IMR-90 (cell line): ENCODE measurements around the gene BTAF1. TPM values are rescaled to one million over a fixed set of nuclear protein-coding genes. Genes with fewer than 3 reads are reported as not detected.

Experiments
- ATAC-seq: fragments of 200-7000 bp; cut with Tn5 transposase; 2 replicates; pipeline ENCODE4 v1.9.1; 2020; ENCODE audit warnings: low read depth, mild to moderate bottlenecking, moderate library complexity
- BruUV-seq: library from RNA; stranded (reverse); fragments of 400-500 nt; replicated peaks from 2 replicates; lab custom pipeline; 2021; lab: Mats Ljungman, UMichigan
- CTCF ChIA-PET: fragments of 300-600 bp; formaldehyde crosslinking; extraction: SDS; loops from one replicate; lab custom pipeline; 2021; ENCODE audit warnings: antibody characterized with exemption; lab: Yijun Ruan, JAX
- POLR2A ChIA-PET: fragments of 300-600 bp; sonication (Branson Sonifier 250); formaldehyde crosslinking; loops from one replicate; lab custom pipeline; 2022; ENCODE audit warnings: antibody characterized with exemption; ENCODE audit not compliant: unreplicated experiment; lab: Charles Lee
- DNase-seq: peaks from one replicate; pipeline ENCODE4 v3.0.0; 2013
- H2AFZ ChIP-seq: replicated peaks from 2 replicates; pipeline ENCODE3; 2013; ENCODE audit warnings: low read length, mild to moderate bottlenecking; ENCODE audit not compliant: poor library complexity
- H2AK5ac ChIP-seq: 2 replicates; pipeline ENCODE4 v1.6.1; 2013; ENCODE audit warnings: low read depth, low read length, inconsistent platforms
- H2AK9ac ChIP-seq: replicated peaks from 2 replicates; pipeline ENCODE3; 2013; ENCODE audit warnings: mild to moderate bottlenecking, low read depth, low read length, moderate library complexity; ENCODE audit not compliant: poor library complexity
- H2BK120ac ChIP-seq: 2 replicates; pipeline ENCODE4 v1.6.1; 2013; ENCODE audit warnings: low read depth, low read length, inconsistent platforms
- H2BK15ac ChIP-seq: 3 replicates; pipeline ENCODE4 v1.6.1; 2013; ENCODE audit warnings: low read depth, low read length, inconsistent platforms
- H2BK20ac ChIP-seq: 2 replicates; pipeline ENCODE4 v1.6.1; 2013; ENCODE audit warnings: low read depth, mild to moderate bottlenecking, inconsistent platforms, low read length, moderate library complexity
- H2BK5ac ChIP-seq: 2 replicates; pipeline ENCODE4 v1.6.1; 2013; ENCODE audit warnings: mild to moderate bottlenecking, low read depth, low read length, inconsistent platforms; ENCODE audit not compliant: poor library complexity, severe bottlenecking
- H3K14ac ChIP-seq: replicated peaks from 2 replicates; pipeline ENCODE4 v1.6.1; 2013; ENCODE audit warnings: low read depth, low read length, inconsistent platforms
- H3K18ac ChIP-seq: 2 replicates; pipeline ENCODE4 v1.6.1; 2013; ENCODE audit warnings: low read depth, low read length, control low read depth
- H3K23ac ChIP-seq: 2 replicates; pipeline ENCODE4 v1.6.1; 2013; ENCODE audit warnings: low read depth, low read length, inconsistent platforms
- H3K27ac ChIP-seq: 2 replicates; pipeline ENCODE4 v1.5.1; 2013; ENCODE audit warnings: mild to moderate bottlenecking, control low read depth, low read length; ENCODE audit not compliant: insufficient read depth
- H3K27me3 ChIP-seq: 2 replicates; pipeline ENCODE4 v1.6.1; 2013; ENCODE audit warnings: low read length; ENCODE audit not compliant: control insufficient read depth, insufficient read depth
- H3K36me3 ChIP-seq: 2 replicates; pipeline ENCODE4 v1.6.1; 2013; ENCODE audit warnings: low read length, mixed read lengths; ENCODE audit not compliant: control insufficient read depth, insufficient read depth
- H3K4ac ChIP-seq: 2 replicates; pipeline ENCODE4 v1.6.1; 2013; ENCODE audit warnings: low read depth, low read length, inconsistent platforms
- H3K4me1 ChIP-seq: 2 replicates; pipeline ENCODE4 v1.6.1; 2013; ENCODE audit warnings: low read length, mixed read lengths; ENCODE audit not compliant: control insufficient read depth, insufficient read depth
- H3K4me2 ChIP-seq: 2 replicates; pipeline ENCODE4 v1.6.1; 2013; ENCODE audit warnings: low read depth, mild to moderate bottlenecking, control low read depth, low read length, moderate library complexity
- H3K4me3 ChIP-seq: 2 replicates; pipeline ENCODE4 v1.5.1; 2013; ENCODE audit warnings: low read depth, mild to moderate bottlenecking, control low read depth, low read length, moderate library complexity; ENCODE audit not compliant: insufficient read depth
- H3K56ac ChIP-seq: 2 replicates; pipeline ENCODE4 v1.6.1; 2013; ENCODE audit warnings: low read length, inconsistent platforms; ENCODE audit not compliant: insufficient read depth; ENCODE audit errors: extremely low read depth
- H3K79me1 ChIP-seq, 2 experiments: 2 replicates each; pipeline ENCODE4 v1.6.1; 2013; ENCODE audit warnings: low read length in 2 of 2, inconsistent platforms in 1 of 2, low read depth in 1 of 2
- H3K9ac ChIP-seq: 2 replicates; pipeline ENCODE4 v1.6.1; 2013; ENCODE audit warnings: low read depth, low read length, control low read depth
- H3K9me1 ChIP-seq: 2 replicates; pipeline ENCODE4 v1.6.1; 2013; ENCODE audit warnings: low read length, inconsistent platforms; ENCODE audit not compliant: insufficient read depth
- H3K9me3 ChIP-seq: 2 replicates; pipeline ENCODE4 v1.6.1; 2013; ENCODE audit warnings: low read length; ENCODE audit not compliant: control insufficient read depth, insufficient read depth
- H4K20me1 ChIP-seq: 2 replicates; pipeline ENCODE4 v1.6.1; 2013; ENCODE audit warnings: low read length, inconsistent platforms; ENCODE audit not compliant: insufficient read depth
- H4K5ac ChIP-seq: 2 replicates; pipeline ENCODE4 v1.6.1; 2013; ENCODE audit warnings: mild to moderate bottlenecking, low read depth, low read length, control low read depth
- H4K8ac ChIP-seq, 2 experiments: 2 replicates each; pipeline ENCODE4 v1.6.1; 2013; ENCODE audit warnings: low read depth in 2 of 2, low read length in 2 of 2, control low read depth in 1 of 2, inconsistent platforms in 1 of 2
- H4K91ac ChIP-seq: 2 replicates; pipeline ENCODE4 v1.6.1; 2013; ENCODE audit warnings: low read depth, low read length, inconsistent platforms; ENCODE audit not compliant: insufficient read depth
- CEBPB ChIP-seq: IDR thresholded peaks from 2 replicates; pipeline ENCODE4 v1.6.1; 2012; ENCODE audit warnings: low read depth, low read length, improper control_type of control experiment
- CHD1 ChIP-seq: IDR thresholded peaks from 2 replicates; pipeline ENCODE4 v1.6.1; 2012; ENCODE audit warnings: low read depth, low read length, improper control_type of control experiment
- FOS ChIP-seq: fragments of 150-350 bp; IDR thresholded peaks from 2 replicates; pipeline ENCODE4 v1.6.1; 2016; ENCODE audit warnings: low read depth, low read length
- MAFK ChIP-seq: IDR thresholded peaks from 2 replicates; pipeline ENCODE4 v1.6.1; 2012; ENCODE audit warnings: low read depth, low read length, improper control_type of control experiment
- MAZ ChIP-seq: IDR thresholded peaks from 2 replicates; pipeline ENCODE4 v1.6.1; 2012; ENCODE audit warnings: low read depth, mild to moderate bottlenecking, low read length, improper control_type of control experiment, moderate library complexity, borderline replicate concordance
- RAD21 ChIP-seq: IDR thresholded peaks from 2 replicates; pipeline ENCODE4 v1.6.1; 2012; ENCODE audit warnings: low read length, improper control_type of control experiment
- RCOR1 ChIP-seq: IDR thresholded peaks from 2 replicates; pipeline ENCODE4 v1.6.1; 2012; ENCODE audit warnings: mild to moderate bottlenecking, low read length, improper control_type of control experiment; ENCODE audit not compliant: insufficient replicate concordance
- SMC3 ChIP-seq: fragments of 150-350 bp; IDR thresholded peaks from 2 replicates; pipeline ENCODE4 v1.6.1; 2016; ENCODE audit warnings: low read depth, mild to moderate bottlenecking, antibody characterized with exemption, low read length, moderate library complexity
- WGBS, 2 experiments: methylation state at CpG; one replicate each; pipeline versions ENCODE4 v1.1.5 to v1.1.7; 2013; ENCODE audit warnings: missing lambda C conversion rate in 2 of 2; ENCODE audit not compliant: insufficient read length in 1 of 2; ENCODE audit errors: extremely low coverage in 2 of 2; 5-methylcytosine and 5-hydroxymethylcytosine counted together
- dilution Hi-C: fragments of 300-500 bp; cut with HindIII; formaldehyde crosslinking; loops from one replicate; pipeline ENCODE4 v1.14.3; 2018; ENCODE audit warnings: low sequenced_read_pairs; ENCODE audit not compliant: unreplicated experiment
- in situ Hi-C: fragments of 300-500 bp; cut with MboI; formaldehyde crosslinking; loops from 3 replicates; pipeline ENCODE4 v1.14.3; 2019; ENCODE audit warnings: low sequenced_read_pairs, inconsistent platforms, mixed read lengths
- intact Hi-C: fragments of 100-400 bp; cut with micrococcal nuclease; formaldehyde crosslinking; loops from 2 replicates; pipeline ENCODE4 v1.10.0; 2022
- polyA plus RNA-seq, 3 experiments: library from polyadenylated mRNA; depleted of rRNA; stranded (reverse); fragments of >200 nt; gene quantifications; 2 replicates each; pipeline ENCODE4 v1.2.3, GENCODE V29; 2012; ENCODE audit warnings: low replicate concordance in 1 of 3
- total RNA-seq: library from RNA; depleted of rRNA; stranded (reverse); fragments of >200 nt; gene quantifications from 2 replicates; pipeline ENCODE4 v1.2.3, GENCODE V29; 2012

BTAF1 gene
- total and polyA plus RNA-seq, 2 of the 4 experiments (the other 2 are of a cell fraction) = 15.0 to 42.3 TPM

GRCh38 chr10:91891125-91892001 is 32.2 kb upstream of the BTAF1 start (continued):
- no peak for TF ChIP-seq SMC3

- ChIA-PET CTCF (interaction anchor here (0.6 to 0.7 kb wide), 2 partner anchors 11 to 510 kb away, joined by 4 to 5 read pairs; no protein-coding TSS in a partner anchor), POLR2A (interaction anchor here (0.6 kb wide), 1 partner anchor 20 kb away, joined by 3 read pairs; no protein-coding TSS in a partner anchor)
- H2BK15ac ChIP-seq = no peak overlapping the region
- no peak overlapping the region for H2AK9ac ChIP-seq
- H4K91ac ChIP-seq = no peak overlapping the region
- no peaks in the 10 kb centered on the region for H3K9me3 ChIP-seq
- H3K27me3 ChIP-seq = no peaks in the 10 kb centered on the region
- no peak for TF ChIP-seq MAZ
- TF ChIP-seq MAFK = no peak
- no peak for TF ChIP-seq CEBPB
- TF ChIP-seq RAD21 = no peak
- TF ChIP-seq FOS = no peak
- no peak for TF ChIP-seq CHD1
- TF ChIP-seq SMC3 = no peak
- no peak for TF ChIP-seq RCOR1
- H2BK5ac ChIP-seq = no peak overlapping the region
- dilution Hi-C loops (no loop called here), intact Hi-C loops (no loop called here), in situ Hi-C loops (no loop called here)
- WGBS, 2 experiments = no CpG with 5 or more reads among the region's 2 CpGs
- no peak overlapping the region for H2AK5ac ChIP-seq
- BruUV-seq = no TSS peak
- H4K5ac ChIP-seq = no peak overlapping the region
- H2AFZ ChIP-seq = no peak overlapping the region
- peaks cover 9% of the 10 kb centered on the region for H3K9me1 ChIP-seq
- H3K79me1 ChIP-seq = no peaks in the 10 kb centered on the region
- no peak overlapping the region for H3K4me2 ChIP-seq
- no peak overlapping the region for H3K4me3 ChIP-seq
- no peaks in the 10 kb centered on the region for H3K36me3 ChIP-seq
- no peak overlapping the region for H3K14ac ChIP-seq
- H4K8ac ChIP-seq = no peak overlapping the region
- H3K4me1 ChIP-seq = peaks cover 2% of the 10 kb centered on the region; the same call in 1 of the 2 replicates
- DNase-seq (no peak), ATAC-seq (no peak)
- H3K4ac ChIP-seq = no peak overlapping the region
- no peak overlapping the region for H3K9ac ChIP-seq
- H2BK20ac ChIP-seq = no peak overlapping the region
- H2BK120ac ChIP-seq = no peak overlapping the region
- H3K56ac ChIP-seq = no peak overlapping the region
- H3K18ac ChIP-seq = no peak overlapping the region
- no peak overlapping the region for H3K27ac ChIP-seq
- H4K20me1 ChIP-seq = no peaks in the 10 kb centered on the region
- no peak overlapping the region for H3K23ac ChIP-seq
These were observed 30.5 kb upstream of the BTAF1 start for GRCh38 chr10:91893051-91893450.
